H1 (cell line): ENCODE data around the gene TMEM107. TPM values are rescaled to one million over a fixed set of nuclear protein-coding genes. Genes with fewer than 3 reads are reported as not detected.

ENCODE experiments used
- BACH1 ChIP-seq: IDR thresholded peaks from 2 replicates; pipeline ENCODE4 v1.6.1; 2012; ENCODE audit warnings: low read length, improper control_type of control experiment
- CHD1 ChIP-seq: IDR thresholded peaks from 2 replicates; pipeline ENCODE4 v1.6.1; 2012; ENCODE audit warnings: low read depth, low read length, improper control_type of control experiment
- CTCF ChIP-seq, 3 experiments: IDR thresholded peaks; 1 replicate in 2 of 3; 2 replicates in 1 of 3; pipeline versions ENCODE4 v1.5.1 to v1.6.1; 2011; ENCODE audit warnings: low read length in 3 of 3, mild to moderate bottlenecking in 3 of 3, inconsistent platforms in 2 of 3, low read depth in 1 of 3, moderate library complexity in 1 of 3; ENCODE audit not compliant: insufficient read depth in 1 of 3; ENCODE audit errors: control extremely low read depth in 1 of 3
- EZH2 ChIP-seq: fragments of 200-600 bp; sonication (generic); IDR thresholded peaks from 2 replicates; pipeline ENCODE4 v1.7.1; 2012; ENCODE audit warnings: low read depth, mild to moderate bottlenecking, moderate library complexity, low read length, inconsistent platforms; ENCODE audit not compliant: severe bottlenecking
- GTF2F1 ChIP-seq: IDR thresholded peaks from 2 replicates; pipeline ENCODE4 v1.6.1; 2012; ENCODE audit warnings: low read depth, low read length, improper control_type of control experiment, borderline replicate concordance
- SP1 ChIP-seq: IDR thresholded peaks from 2 replicates; pipeline ENCODE4 v1.6.1; 2011; ENCODE audit warnings: low read depth, low read length
- polyA plus RNA-seq, 7 experiments: library from polyadenylated mRNA; depleted of rRNA in 3 of 7; stranded (reverse) in 5 of 7; unstranded in 2 of 7; fragments of >200 nt in 5 of 7; fragments of 200-250 nt in 2 of 7; gene quantifications; 1 replicate in 5 of 7; 2 replicates in 1 of 7; 4 replicates in 1 of 7; pipeline versions ENCODE4 v1.2.1 to v1.2.3, GENCODE V29; 2011 to 2013; ENCODE audit warnings: missing spikeins in 2 of 7, mixed read lengths in 2 of 7
- total RNA-seq: library from RNA; stranded (reverse); fragmentation: NEBNext Ultra II Directional; extraction: Animal tissue kit (Norgen Biotek cat#: 25700); gene quantifications from 2 replicates; pipeline ENCODE4 v1.2.1, GENCODE V29; 2021

TMEM107 gene
- total and polyA plus RNA-seq, 2 of the 8 experiments (the other 6 are each of a cell fraction or from before 2014, with no cell fraction given) = 17.3 to 21.5 TPM

DNA sequence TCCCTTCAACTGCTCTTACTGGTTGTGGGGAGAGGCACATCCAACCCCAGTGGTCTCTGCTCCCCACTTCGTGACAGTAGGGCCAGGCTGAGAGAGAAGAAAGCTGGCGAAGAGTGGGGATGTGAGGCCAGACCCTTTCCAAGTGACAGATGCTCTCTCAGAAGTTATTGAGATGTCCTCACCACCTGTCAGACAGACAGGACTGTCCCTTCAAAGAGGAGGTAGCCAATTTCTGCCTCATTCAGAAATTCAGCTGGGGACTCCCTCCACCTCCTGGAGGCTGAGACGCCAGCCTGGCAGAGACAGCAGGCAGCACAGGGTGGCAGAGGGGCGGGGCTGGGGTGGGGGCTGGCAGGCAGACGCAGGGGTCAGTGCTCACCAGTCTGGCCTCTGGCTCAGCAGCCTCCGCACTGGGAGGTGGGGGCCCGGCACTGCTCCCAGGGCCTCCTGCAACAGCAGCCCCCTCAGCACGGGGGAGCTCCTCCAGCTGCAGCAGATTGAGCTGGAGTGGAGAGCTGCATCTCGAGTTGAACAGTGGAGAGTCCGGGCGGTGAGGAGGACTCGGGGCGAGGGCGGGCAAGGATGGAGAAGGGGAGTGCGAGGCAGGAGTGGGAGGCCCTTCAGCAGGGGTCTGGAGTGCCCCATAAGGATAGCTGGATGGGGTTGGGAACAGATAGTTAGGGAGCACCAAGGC lies 33.1 kb downstream of the TMEM107 start (continued):
- no peak for TF ChIP-seq CHD1
- TF ChIP-seq CTCF (IDR thresholded peaks at IDR 0.05; ENCODE audit: control extremely low read depth in 1 of 3, insufficient read depth in 1 of 3, low read depth in 1 of 3, low read length in 3 of 3) = no peak
- no peak for TF ChIP-seq EZH2
- TF ChIP-seq BACH1 = no peak
- no peak for TF ChIP-seq GTF2F1
- no peak for TF ChIP-seq SP1
- TF ChIP-seq, all 59 proteins: peak for 0
